NB4 (cell line): Measurements from ENCODE around the gene OSBP.

Experiments used
- DNase-seq: peaks from one replicate; pipeline ENCODE4 v3.0.0; 2010; ENCODE audit warnings: low read depth
- H3K4me3 ChIP-seq: one replicate; pipeline ENCODE4 v1.5.1; 2011; ENCODE audit warnings: mild to moderate bottlenecking, low read depth, low read length, moderate library complexity
- CTCF ChIP-seq: IDR thresholded peaks from one replicate; pipeline ENCODE4 v1.5.1; 2012; ENCODE audit warnings: low read depth, low read length
- MAX ChIP-seq: IDR thresholded peaks from 2 replicates; pipeline ENCODE4 v1.6.1; 2011; ENCODE audit warnings: low read depth, low read length
- MYC ChIP-seq: IDR thresholded peaks from 2 replicates; pipeline ENCODE4 v1.6.1; 2011; ENCODE audit warnings: low read depth, low read length
- POLR2A ChIP-seq: IDR thresholded peaks from 2 replicates; pipeline ENCODE4 v1.6.1; 2011; ENCODE audit warnings: mild to moderate bottlenecking; ENCODE audit not compliant: insufficient read length; ENCODE audit errors: extremely low read depth

The OSBP gene

GRCh38 chr11:59555601-59556114 is 59.9 kb downstream of the OSBP start:
- peak overlapping the region; percentile 67 for H3K4me3 ChIP-seq
- peak; percentile 36 for DNase-seq
- TF ChIP-seq POLR2A (no peak), MAX (no peak), CTCF (no peak), MYC (no peak)

GRCh38 chr11:59553323-59553722 is 62.3 kb downstream of the OSBP start:
- no peak overlapping the region for H3K4me3 ChIP-seq
- TF ChIP-seq POLR2A (no peak), MYC (no peak), CTCF (no peak), MAX (no peak)
- DNase-seq = no peak

- no peak for DNase-seq
- no peak overlapping the region for H3K4me3 ChIP-seq
- no peak for TF ChIP-seq MYC
- no peak for TF ChIP-seq CTCF
- TF ChIP-seq MAX = no peak
- TF ChIP-seq POLR2A = no peak
Measured at GRCh38 chr11:59552844-59553243, 62.7 kb downstream of the OSBP start.

- peak; percentile 53; the same call in 1 of the 2 replicates for TF ChIP-seq MYC
- no peak for TF ChIP-seq CTCF
- TF ChIP-seq POLR2A = no peak
- TF ChIP-seq MAX = peak; percentile 49
Measured at GRCh38 chr11:59551659-59552521, 63.7 kb downstream of the OSBP start.

GRCh38 chr11:59550842-59551658 is 64.5 kb downstream of the OSBP start:
- H3K4me3 ChIP-seq = peak overlapping the region; percentile 94
- TF ChIP-seq MYC (peak; percentile 98), CTCF (no peak), MAX (peak; percentile 96)
- peak; percentile 93 for DNase-seq

More at GRCh38 chr11:59551659-59552521, 63.7 kb downstream of the OSBP start:
- H3K4me3 ChIP-seq = peak overlapping the region; percentile 94
- DNase-seq = peak; percentile 85
